Right lung (tissue), 10 donors: ENCODE data around the gene SMARCC2. TPM values are rescaled to one million over a fixed set of nuclear protein-coding genes. Genes with fewer than 3 reads are reported as not detected.
A peak's percentile ranks its signal among the peaks of the same experiment; 100 is the strongest.

ENCODE experiments used
- DNase-seq, 2 donors: peaks; one replicate each; pipeline ENCODE4 v3.0.0-alpha.2; 2013
- long read RNA-seq, 8 donors: transcript quantifications; one replicate each; lab custom pipeline, GENCODE V29; 2026
- polyA plus RNA-seq, 5 donors: library from polyadenylated mRNA; unstranded; fragments of 120-200 nt; gene quantifications; one replicate each; pipeline versions ENCODE4 v1.2.1 to v1.2.3, GENCODE V29; 2013; ENCODE audit warnings: inconsistent platforms in 1 of 5, low replicate concordance in 1 of 5; ENCODE audit not compliant: insufficient read length in 5 of 5, insufficient read depth in 1 of 5

Gene SMARCC2
- polyA plus RNA-seq, result 100 to 1,000 TPM in 4 of 5 donors, 10 to 100 TPM in 1; 90.6 to 124 (median 119) TPM
- long read RNA-seq, donor 1, full-length matches to known transcripts, result 4 of 66 reads
- long read RNA-seq, donor 1, partial matches to known transcripts, result 62 of 66 reads
- long read RNA-seq, donor 1, other reads (novel, unspliced or antisense), result 0 of 66 reads
- long read RNA-seq, donor 2, partial matches to known transcripts, result 0 of 2 reads
- long read RNA-seq, donor 2, other reads (novel, unspliced or antisense), result 0 of 2 reads
- long read RNA-seq, donor 3, full-length matches to known transcripts, result 2 of 14 reads
- long read RNA-seq, donor 3, partial matches to known transcripts, result 12 of 14 reads
- long read RNA-seq, donor 3, other reads (novel, unspliced or antisense), result 0 of 14 reads
- long read RNA-seq, donor 4, partial matches to known transcripts, result 19 of 20 reads
- long read RNA-seq, donor 4, other reads (novel, unspliced or antisense), result 0 of 20 reads
- long read RNA-seq, donor 5, partial matches to known transcripts, result 24 of 28 reads
- long read RNA-seq, donor 5, other reads (novel, unspliced or antisense), result 0 of 28 reads
- long read RNA-seq, donor 6, full-length matches to known transcripts, result 2 of 30 reads
- long read RNA-seq, donor 6, partial matches to known transcripts, result 28 of 30 reads
- long read RNA-seq, donor 6, other reads (novel, unspliced or antisense), result 0 of 30 reads
- long read RNA-seq, donor 7, full-length matches to known transcripts, result 4 of 24 reads
- long read RNA-seq, donor 7, partial matches to known transcripts, result 14 of 24 reads
- long read RNA-seq, donor 7, other reads (novel, unspliced or antisense), result 6 of 24 reads
- long read RNA-seq, donor 8, result 0 reads

DNA sequence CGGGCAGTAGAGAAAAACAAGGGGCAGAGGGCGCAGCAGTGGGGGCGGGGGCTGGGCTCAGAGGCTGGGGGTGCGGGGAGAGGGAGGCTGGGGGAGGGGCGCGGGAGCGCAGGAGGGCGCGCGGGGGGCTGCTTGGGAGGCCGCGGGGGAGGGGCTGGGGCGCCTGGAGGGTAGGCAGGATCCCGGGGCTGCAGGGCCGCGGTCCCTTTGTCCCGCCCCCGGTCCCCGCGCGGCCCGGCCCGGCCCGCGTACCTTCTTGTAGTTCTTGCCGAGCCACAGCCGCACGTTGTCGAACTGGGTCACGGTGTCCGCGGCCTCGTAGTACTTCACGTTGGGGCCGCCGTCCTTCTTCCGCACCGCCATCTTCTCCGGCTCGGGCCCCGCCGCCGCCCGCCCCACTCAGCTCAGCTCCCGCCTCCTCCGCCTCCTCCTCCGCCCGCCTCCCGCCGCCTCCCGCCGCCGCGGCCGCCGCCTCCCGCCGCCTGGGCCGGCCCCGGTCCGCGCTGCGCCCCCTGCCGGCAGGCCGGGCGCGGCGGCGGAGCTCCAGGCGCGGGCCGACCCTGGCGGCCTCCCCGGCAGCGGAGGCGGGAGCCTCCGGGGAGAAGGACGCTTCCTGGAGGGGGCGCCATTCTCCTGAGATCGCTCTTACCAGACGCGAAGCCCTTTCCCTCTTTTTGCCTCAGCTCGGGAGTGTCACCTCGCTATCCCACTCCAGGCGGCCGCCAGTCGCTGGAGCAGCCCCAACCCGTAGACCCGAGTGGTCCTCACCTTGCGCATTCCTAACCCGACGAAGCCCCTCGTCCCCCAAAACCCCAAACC, at the start of gene SMARCC2:
SMARCC2 (minus strand) TSS at position 385 of the 819 bp plus-strand sequence; CDS start at position 363, 22 bp downstream.
- DNase-seq, result peak; percentile 80 to 83

DNA sequence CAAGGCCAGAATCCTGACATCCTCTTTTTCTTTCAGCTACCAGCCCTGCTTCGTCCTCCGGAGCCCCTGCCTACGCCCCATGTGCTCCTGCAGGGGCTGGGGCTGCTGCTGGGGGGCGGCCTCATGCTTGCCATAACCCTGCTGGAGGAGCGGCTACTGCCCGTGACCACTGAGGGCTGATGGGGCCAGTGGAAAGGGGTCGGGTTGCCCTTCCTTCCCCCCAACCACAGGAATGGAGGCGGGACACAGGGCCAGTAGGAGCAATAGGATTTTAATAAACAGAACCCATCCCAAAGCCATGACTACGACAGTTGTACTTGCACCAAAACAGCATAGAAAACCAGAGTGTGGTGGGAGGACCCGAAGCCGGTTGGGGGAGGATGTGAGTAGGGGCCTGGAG, 48.3 kb upstream of the SMARCC2 start:
- DNase-seq, result no peak

DNA sequence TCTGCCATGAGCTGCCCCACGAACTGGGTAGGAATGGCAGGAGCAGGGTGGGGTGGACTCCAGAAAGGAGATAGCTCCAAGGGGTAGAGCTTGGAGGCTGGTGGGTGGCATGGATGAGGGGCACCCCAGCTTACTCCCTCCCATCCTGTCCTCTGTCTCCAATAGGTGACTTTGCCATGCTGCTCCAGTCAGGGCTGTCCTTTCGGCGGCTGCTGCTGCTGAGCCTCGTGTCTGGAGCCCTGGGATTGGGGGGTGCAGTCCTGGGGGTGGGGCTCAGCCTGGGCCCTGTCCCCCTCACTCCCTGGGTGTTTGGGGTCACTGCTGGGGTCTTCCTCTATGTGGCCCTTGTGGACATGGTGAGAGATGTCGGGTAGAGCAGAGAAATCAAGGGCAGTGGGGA, 47.7 kb upstream of the SMARCC2 start:
- no peak for DNase-seq

DNA sequence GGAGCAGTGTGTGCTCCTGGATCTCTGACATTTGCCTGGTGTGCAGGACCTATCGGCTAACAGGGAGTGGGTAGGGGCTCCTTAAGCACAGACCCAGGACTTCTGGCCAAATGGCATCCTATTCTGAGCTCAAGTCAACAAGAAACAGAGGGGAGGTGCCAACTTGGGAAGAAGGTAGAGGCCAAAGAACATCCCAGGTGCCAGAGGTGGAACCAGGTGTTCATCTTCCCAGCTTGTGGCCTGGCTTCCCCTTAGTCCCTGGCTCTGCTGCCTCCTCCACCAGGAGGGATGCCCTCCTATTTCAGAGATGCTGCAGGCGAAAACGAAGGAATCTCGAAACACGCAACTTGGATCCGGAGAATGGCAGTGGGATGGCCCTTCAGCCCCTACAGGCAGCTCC, 46.8 kb upstream of the SMARCC2 start:
- DNase-seq, result no peak

DNA sequence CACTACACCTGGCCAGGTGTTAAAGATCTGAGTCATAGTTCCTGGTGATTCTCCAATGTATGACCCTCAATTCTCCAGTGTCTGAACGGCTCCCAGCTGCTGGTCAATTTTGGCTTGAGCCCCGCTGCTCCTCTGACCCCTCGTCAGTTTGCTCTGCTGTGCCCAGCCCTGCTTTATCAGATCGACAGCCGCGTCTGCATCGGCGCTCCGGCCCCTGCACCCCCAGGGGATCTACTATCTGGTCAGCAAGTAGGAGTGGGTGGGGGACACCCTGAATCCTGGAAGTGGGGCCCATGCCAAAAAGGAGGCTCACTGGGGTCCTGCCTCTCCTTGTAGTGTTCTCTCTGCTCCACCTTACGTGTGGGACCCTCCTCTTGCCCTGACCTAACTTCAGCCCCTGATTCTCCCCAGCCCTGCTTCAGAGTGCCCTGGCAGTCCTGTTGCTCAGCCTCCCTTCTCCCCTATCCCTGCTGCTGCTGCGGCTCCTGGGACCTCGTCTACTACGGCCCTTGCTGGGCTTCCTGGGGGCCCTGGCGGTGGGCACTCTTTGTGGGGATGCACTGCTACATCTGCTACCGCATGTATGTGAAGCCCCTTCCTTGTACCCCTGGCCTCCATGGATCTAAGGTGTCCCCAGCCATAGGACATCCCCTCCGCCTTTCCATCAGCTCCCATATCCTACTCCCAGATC, 45.6 kb upstream of the SMARCC2 start:
- no peak for DNase-seq

DNA sequence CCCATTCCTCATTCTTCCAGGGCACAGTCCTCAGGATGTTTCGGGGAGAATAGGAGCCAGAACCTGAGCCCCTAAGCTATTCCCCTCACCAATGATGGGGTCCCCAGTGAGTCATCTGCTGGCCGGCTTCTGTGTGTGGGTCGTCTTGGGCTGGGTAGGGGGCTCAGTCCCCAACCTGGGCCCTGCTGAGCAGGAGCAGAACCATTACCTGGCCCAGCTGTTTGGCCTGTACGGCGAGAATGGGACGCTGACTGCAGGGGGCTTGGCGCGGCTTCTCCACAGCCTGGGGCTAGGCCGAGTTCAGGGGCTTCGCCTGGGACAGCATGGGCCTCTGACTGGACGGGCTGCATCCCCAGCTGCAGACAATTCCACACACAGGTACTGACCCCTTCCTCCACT, 41.9 kb upstream of the SMARCC2 start:
- no peak for DNase-seq

DNA sequence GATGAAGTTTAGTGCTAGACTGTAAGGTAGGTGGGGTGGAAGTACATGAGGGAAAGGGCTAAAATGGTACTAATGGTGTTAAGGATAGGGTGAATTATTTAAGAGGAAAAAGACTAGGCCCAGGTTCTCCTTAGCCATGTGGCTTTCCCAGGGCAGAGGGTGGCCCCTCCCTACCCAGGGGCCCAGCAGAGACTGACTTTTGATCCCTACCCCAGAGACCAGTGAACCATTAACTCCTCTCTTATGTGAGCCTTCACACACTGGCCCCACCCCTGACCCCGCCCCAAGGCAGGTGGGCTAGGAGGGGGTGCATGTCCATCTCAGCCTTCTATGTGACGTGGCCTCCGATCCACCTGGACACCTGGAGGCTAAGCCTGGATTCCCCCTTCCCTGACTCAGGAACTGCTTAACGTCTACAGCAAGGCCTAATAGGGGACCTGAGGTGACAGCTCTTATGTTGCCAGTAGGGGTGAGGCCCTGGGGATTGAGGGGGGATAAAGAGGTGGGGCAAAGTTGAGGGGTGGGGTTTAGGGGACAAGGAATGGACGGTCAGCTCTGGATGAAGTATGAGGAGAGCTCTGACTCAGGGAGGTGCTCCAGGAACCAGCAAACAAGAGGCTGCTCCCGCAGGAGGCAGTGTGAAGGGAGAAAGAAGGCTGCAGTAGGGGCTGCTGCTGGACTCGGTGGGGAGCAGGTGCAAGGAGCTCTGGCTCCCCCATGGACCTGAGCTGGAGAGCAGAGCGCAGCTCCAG, 41.3 kb upstream of the SMARCC2 start:
- no peak for DNase-seq

DNA sequence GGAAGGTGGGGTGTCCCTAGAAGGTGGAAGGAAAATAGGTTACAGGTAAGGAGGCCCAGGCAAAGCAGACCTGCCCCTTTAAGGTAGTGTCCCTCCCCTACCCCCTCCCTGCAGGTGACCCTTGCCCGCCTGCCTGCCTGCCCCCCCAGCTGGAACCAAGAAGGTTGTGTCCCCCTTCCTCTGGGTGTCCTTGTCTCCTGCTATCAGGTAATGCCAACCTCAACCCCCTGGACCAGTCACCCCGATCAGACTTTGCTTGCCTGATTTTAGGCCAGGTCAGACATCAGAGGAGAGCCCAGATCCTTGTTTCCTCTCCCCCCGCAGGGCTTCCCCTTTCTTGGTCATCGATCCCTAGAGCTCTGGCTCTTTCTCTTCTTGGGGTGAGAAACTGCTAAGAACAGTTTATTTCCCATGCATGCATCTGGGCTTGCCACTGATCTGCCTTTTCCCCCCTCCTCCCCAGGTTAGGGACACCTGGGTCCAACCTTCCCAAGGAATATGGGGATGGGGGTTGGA, 40.7 kb upstream of the SMARCC2 start, which contains the start of gene SLC39A5:
SLC39A5 (plus strand) TSS at position 136 of the 516 bp plus-strand sequence. CDS start 1,224 bp downstream, outside the sequence.
- no peak for DNase-seq

DNA sequence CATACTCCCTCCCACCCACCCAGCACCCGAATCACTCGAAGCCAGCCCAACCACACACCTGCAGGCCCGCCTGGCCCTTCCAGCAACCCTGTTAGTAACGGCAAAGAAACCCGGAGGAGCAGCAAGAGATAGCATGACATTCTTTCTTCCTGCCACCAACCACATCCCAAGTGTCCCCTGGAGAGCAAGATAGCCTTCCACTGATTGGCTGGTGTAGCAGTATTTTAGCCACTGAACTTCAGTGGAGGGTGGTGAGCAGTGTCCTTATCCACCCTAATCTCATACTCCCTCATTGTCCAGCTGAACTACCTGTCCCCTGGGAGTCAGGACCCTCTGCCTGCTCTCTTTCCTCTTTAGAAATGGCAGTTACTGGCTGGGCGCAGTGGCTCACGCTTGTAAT, 39.8 kb upstream of the SMARCC2 start:
- no peak for DNase-seq

DNA sequence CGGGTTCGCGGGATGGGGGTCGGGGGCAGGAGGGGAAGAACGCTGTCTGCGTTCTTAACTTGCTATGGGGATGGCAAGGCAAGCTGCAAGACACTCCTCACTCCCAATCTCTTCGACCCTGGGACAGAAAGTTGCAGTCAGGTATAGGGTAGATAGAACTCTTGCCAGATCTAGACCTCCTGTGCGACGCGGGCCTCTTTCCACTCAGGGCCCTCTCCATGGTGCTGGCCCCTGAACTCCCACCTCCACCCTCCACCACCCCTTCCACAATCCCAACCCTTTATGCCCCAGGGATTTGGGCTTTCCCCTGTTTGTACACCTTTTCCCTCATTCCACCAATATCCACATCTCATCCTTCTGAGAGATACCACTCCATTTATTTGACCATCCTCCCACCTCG, 35.7 kb upstream of the SMARCC2 start:
- no peak for DNase-seq

DNA sequence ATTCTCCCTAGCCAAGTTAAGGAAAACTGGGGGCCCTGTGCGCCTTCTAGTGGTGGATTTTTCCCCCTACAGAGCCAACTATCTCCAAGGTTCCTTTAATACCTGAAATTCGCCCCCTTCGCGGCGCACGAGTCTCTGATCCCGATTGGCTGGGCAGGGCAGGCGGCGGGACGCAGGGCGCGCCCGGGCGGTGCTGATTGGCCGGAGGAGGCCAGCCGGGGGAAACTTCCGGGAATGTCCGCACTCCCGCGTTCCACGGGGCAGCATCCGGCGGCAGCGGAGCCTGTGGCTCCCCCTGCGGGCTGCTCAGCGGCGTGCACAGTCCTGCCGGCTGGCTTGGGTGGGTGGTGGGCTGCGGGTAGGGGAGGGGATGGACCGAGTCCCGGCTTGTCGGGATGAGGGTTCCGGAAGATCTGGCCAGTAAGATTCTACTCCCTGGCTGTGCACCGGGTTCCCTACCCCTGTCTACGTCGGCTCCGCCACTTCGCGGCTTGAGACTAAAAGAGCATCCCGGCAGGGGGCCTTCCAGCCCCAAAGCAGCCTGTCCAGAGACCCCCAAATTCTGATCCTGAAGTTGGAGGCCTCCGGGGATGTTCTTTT, 34.9 kb upstream of the SMARCC2 start, which contains the start of gene NABP2:
NABP2 (plus strand) TSS at position 241 of the 600 bp plus-strand sequence. CDS start 515 bp downstream, outside the sequence.
- DNase-seq, result peak; percentile 96 to 97

DNA sequence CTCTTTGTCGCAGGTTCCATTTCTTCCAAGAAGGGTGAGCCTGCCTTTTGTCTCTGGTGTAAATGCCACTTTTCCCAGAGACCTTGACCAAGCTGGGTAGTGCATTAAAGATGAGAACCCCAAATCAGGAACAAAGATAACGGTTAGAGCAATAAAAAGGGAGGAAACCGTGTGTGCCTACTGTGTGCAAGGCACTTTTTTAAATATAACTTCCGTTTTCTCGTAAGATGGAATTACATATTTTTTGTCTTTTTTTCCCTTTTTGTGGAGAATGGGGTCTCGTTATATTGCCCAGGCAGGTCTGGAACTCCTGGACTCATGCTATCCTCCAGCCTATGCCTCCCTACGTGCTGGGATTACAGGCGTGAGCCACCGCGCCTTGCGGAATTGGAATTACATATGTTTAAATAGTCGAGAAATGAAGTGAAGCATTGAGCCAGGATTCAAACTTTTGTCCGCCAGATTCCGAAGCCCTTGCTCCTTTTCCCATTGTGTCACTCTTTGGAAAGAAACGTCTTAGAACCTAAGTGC, 34.4 kb upstream of the SMARCC2 start:
- DNase-seq, result no peak

DNA sequence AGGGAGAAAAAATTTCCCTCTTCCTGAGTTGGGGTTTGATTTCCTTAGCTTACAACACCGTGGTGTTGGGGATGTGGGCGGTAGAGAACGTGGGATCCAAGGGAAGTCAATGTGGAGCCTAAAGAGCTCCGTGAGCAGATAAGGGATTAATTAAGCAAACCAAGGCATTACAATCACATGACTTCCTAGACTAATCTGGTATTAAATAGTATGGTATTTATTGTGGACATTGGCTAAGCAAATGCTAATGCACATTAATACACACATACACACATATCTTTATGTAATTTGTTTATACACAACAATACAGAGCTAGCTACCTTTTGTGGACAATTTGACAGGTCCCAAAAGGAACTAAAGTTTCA, 33.2 kb upstream of the SMARCC2 start:
- peak; percentile 20 to 21 for DNase-seq

DNA sequence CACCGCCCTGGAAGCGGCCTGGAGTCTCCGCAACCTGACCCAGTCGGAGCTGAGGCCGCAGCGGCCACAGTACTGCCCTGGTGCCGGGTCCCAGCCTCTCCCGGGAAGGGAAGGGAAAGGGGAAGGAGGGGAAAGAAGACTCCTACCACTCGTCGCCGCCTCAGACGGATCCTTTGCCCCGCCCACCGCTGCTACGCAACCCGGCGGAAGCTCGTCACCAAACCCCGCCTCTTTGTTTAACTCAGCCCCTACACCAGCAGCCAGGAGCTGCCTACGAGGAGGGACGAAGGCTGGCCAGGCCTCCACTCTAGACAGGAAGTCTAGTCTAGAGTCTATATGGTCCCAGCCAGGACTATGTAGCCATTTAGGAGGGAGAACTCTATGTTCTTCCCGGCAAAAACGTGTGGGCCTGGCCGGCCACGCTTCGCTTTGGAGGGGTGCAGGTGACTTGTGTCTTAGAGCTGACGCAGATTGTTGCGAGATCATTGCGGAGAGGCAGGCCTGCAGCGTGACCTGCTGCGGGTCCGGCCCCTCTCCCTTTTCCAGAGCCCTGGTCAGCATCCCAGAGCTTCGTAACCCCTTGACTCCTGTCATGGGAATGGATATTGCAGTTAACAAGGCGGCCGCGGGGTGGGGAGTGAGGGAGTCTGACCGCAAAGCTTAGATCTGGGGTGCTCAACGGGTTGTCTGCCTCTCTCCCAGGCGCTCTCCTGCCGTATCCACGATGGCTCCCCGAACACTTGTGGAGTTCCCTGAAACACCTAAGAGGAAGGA, 32.7 kb upstream of the SMARCC2 start, which contains the start of gene RNF41:
RNF41 (minus strand) TSS at position 166 of the 774 bp plus-strand sequence. CDS start 7,875 bp downstream, outside the sequence.
- DNase-seq, result peak; percentile 97 to 99

DNA sequence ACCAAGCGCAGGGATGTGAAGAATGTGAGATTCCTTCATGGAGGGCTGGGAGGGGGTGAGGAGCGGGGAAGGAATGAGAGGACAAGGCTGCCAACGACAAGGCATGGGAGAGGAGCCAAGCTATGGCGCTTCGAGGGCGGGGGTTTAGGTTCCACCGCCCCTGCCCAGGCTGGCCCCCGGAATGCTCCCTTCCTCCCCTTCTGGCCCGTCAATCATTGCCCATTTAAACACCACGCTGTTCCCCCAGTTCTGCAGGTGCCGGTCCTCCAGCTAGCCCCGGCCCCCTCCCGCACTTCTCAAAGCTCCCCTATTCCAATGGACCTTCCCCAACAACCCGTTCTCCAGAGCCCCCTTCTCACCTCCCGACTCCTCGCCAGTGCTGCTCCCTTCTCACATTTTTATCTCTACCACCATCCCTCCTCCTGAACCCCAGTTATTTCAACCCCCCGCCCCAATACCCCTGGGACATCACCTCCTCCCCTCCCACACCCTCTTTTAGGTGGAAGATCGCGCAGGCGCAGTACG, 32.0 kb upstream of the SMARCC2 start:
- DNase-seq, result peak; percentile 80 to 82

DNA sequence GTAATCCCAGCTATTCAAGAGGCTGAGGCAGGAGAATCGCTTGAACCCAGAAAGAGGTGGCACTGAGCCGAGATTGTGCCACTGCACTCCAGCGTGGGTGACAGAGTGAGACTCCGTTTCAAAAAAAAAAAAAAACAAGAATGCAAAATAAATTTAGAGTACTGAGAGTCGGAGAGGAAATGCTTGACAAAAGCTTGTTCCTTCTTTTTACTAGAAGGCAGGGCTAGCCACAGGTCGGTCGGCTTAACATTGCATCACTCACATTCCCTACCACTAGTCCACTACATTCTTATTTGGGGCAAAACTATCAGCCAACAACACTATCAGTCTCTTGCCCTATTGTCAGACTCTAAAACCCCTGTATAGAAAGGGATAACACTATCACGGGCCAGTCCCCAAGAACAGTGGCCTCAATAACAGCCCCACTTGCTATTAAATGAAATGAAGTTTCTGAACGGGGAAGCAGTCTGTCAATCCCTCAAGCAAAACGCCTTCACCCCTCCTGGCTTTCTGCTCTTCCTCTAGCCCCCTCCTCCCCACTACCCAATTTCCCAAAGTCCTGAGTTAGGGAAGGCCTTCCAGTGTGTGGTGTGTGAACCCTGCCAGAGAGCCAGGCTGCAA, 31.4 kb upstream of the SMARCC2 start:
- no peak for DNase-seq

DNA sequence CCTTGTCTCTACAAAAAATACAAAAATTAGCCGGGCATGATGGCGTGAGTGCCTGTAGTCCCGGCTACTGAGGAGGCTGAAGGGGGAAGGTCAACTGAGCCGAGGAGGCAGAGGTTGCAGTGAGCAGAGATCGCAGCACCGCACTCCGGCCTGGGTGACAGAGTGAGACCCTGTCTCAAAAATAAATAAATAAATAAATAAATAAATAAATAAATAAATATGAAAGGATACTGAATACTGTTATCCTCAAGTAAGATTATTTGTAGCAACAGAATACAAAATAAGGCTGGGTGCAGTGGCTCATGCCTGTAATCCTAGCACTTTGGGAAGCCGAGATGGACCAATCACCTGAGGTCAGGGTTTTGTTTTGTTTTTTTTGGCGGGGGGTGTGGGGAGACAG, 30.6 kb upstream of the SMARCC2 start:
- DNase-seq, result no peak

DNA sequence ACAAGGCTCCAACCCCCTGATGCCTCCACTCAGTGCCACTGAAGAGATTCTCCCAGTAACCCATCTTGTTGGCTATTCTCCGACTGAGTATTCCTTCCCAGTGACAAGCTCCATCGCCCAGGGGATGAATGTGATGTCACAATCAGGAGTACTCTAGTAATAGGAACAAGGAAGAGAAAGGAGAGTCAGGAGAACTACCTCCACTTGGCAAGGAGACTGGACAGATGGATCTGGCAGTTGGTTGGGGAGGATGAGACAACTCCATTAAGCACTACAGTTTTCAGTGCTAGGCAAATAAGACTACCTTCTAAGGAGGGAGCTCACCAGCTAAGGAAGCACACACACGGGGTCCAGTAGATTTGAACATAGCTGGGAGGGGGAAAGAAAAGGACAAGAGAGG, 27.2 kb upstream of the SMARCC2 start:
- DNase-seq, result no peak
